IMR-90 (cell line): ENCODE data around the gene CCDC185. TPM values are rescaled to one million over a fixed set of nuclear protein-coding genes. Genes with fewer than 3 reads are reported as not detected.

ENCODE experiments used
- ATAC-seq: fragments of 200-7000 bp; cut with Tn5 transposase; 2 replicates; pipeline ENCODE4 v1.9.1; 2020; ENCODE audit warnings: low read depth, mild to moderate bottlenecking, moderate library complexity
- BruUV-seq: library from RNA; stranded (reverse); fragments of 400-500 nt; replicated peaks from 2 replicates; lab custom pipeline; 2021; lab: Mats Ljungman, UMichigan
- CTCF ChIA-PET: fragments of 300-600 bp; formaldehyde crosslinking; extraction: SDS; loops from one replicate; lab custom pipeline; 2021; ENCODE audit warnings: antibody characterized with exemption; lab: Yijun Ruan, JAX
- POLR2A ChIA-PET: fragments of 300-600 bp; sonication (Branson Sonifier 250); formaldehyde crosslinking; loops from one replicate; lab custom pipeline; 2022; ENCODE audit warnings: antibody characterized with exemption; ENCODE audit not compliant: unreplicated experiment; lab: Charles Lee
- DNase-seq: peaks from one replicate; pipeline ENCODE4 v3.0.0; 2013
- H2AFZ ChIP-seq: replicated peaks from 2 replicates; pipeline ENCODE3; 2013; ENCODE audit warnings: low read length, mild to moderate bottlenecking; ENCODE audit not compliant: poor library complexity
- H2AK5ac ChIP-seq: 2 replicates; pipeline ENCODE4 v1.6.1; 2013; ENCODE audit warnings: low read depth, low read length, inconsistent platforms
- H2AK9ac ChIP-seq: replicated peaks from 2 replicates; pipeline ENCODE3; 2013; ENCODE audit warnings: mild to moderate bottlenecking, low read depth, low read length, moderate library complexity; ENCODE audit not compliant: poor library complexity
- H2BK120ac ChIP-seq: 2 replicates; pipeline ENCODE4 v1.6.1; 2013; ENCODE audit warnings: low read depth, low read length, inconsistent platforms
- H2BK15ac ChIP-seq: 3 replicates; pipeline ENCODE4 v1.6.1; 2013; ENCODE audit warnings: low read depth, low read length, inconsistent platforms
- H2BK20ac ChIP-seq: 2 replicates; pipeline ENCODE4 v1.6.1; 2013; ENCODE audit warnings: low read depth, mild to moderate bottlenecking, inconsistent platforms, low read length, moderate library complexity
- H2BK5ac ChIP-seq: 2 replicates; pipeline ENCODE4 v1.6.1; 2013; ENCODE audit warnings: mild to moderate bottlenecking, low read depth, low read length, inconsistent platforms; ENCODE audit not compliant: poor library complexity, severe bottlenecking
- H3K14ac ChIP-seq: replicated peaks from 2 replicates; pipeline ENCODE4 v1.6.1; 2013; ENCODE audit warnings: low read depth, low read length, inconsistent platforms
- H3K18ac ChIP-seq: 2 replicates; pipeline ENCODE4 v1.6.1; 2013; ENCODE audit warnings: low read depth, low read length, control low read depth
- H3K23ac ChIP-seq: 2 replicates; pipeline ENCODE4 v1.6.1; 2013; ENCODE audit warnings: low read depth, low read length, inconsistent platforms
- H3K27ac ChIP-seq: 2 replicates; pipeline ENCODE4 v1.5.1; 2013; ENCODE audit warnings: mild to moderate bottlenecking, control low read depth, low read length; ENCODE audit not compliant: insufficient read depth
- H3K27me3 ChIP-seq: 2 replicates; pipeline ENCODE4 v1.6.1; 2013; ENCODE audit warnings: low read length; ENCODE audit not compliant: control insufficient read depth, insufficient read depth
- H3K36me3 ChIP-seq: 2 replicates; pipeline ENCODE4 v1.6.1; 2013; ENCODE audit warnings: low read length, mixed read lengths; ENCODE audit not compliant: control insufficient read depth, insufficient read depth
- H3K4ac ChIP-seq: 2 replicates; pipeline ENCODE4 v1.6.1; 2013; ENCODE audit warnings: low read depth, low read length, inconsistent platforms
- H3K4me1 ChIP-seq: 2 replicates; pipeline ENCODE4 v1.6.1; 2013; ENCODE audit warnings: low read length, mixed read lengths; ENCODE audit not compliant: control insufficient read depth, insufficient read depth
- H3K4me2 ChIP-seq: 2 replicates; pipeline ENCODE4 v1.6.1; 2013; ENCODE audit warnings: low read depth, mild to moderate bottlenecking, control low read depth, low read length, moderate library complexity
- H3K4me3 ChIP-seq: 2 replicates; pipeline ENCODE4 v1.5.1; 2013; ENCODE audit warnings: low read depth, mild to moderate bottlenecking, control low read depth, low read length, moderate library complexity; ENCODE audit not compliant: insufficient read depth
- H3K56ac ChIP-seq: 2 replicates; pipeline ENCODE4 v1.6.1; 2013; ENCODE audit warnings: low read length, inconsistent platforms; ENCODE audit not compliant: insufficient read depth; ENCODE audit errors: extremely low read depth
- H3K79me1 ChIP-seq, 2 experiments: 2 replicates each; pipeline ENCODE4 v1.6.1; 2013; ENCODE audit warnings: low read length in 2 of 2, inconsistent platforms in 1 of 2, low read depth in 1 of 2
- H3K9ac ChIP-seq: 2 replicates; pipeline ENCODE4 v1.6.1; 2013; ENCODE audit warnings: low read depth, low read length, control low read depth
- H3K9me1 ChIP-seq: 2 replicates; pipeline ENCODE4 v1.6.1; 2013; ENCODE audit warnings: low read length, inconsistent platforms; ENCODE audit not compliant: insufficient read depth
- H3K9me3 ChIP-seq: 2 replicates; pipeline ENCODE4 v1.6.1; 2013; ENCODE audit warnings: low read length; ENCODE audit not compliant: control insufficient read depth, insufficient read depth
- H4K20me1 ChIP-seq: 2 replicates; pipeline ENCODE4 v1.6.1; 2013; ENCODE audit warnings: low read length, inconsistent platforms; ENCODE audit not compliant: insufficient read depth
- H4K5ac ChIP-seq: 2 replicates; pipeline ENCODE4 v1.6.1; 2013; ENCODE audit warnings: mild to moderate bottlenecking, low read depth, low read length, control low read depth
- H4K8ac ChIP-seq, 2 experiments: 2 replicates each; pipeline ENCODE4 v1.6.1; 2013; ENCODE audit warnings: low read depth in 2 of 2, low read length in 2 of 2, control low read depth in 1 of 2, inconsistent platforms in 1 of 2
- H4K91ac ChIP-seq: 2 replicates; pipeline ENCODE4 v1.6.1; 2013; ENCODE audit warnings: low read depth, low read length, inconsistent platforms; ENCODE audit not compliant: insufficient read depth
- CEBPB ChIP-seq: IDR thresholded peaks from 2 replicates; pipeline ENCODE4 v1.6.1; 2012; ENCODE audit warnings: low read depth, low read length, improper control_type of control experiment
- CHD1 ChIP-seq: IDR thresholded peaks from 2 replicates; pipeline ENCODE4 v1.6.1; 2012; ENCODE audit warnings: low read depth, low read length, improper control_type of control experiment
- ELK1 ChIP-seq: fragments of 150-350 bp; IDR thresholded peaks from 2 replicates; pipeline ENCODE4 v1.6.1; 2016; ENCODE audit warnings: low read depth, mild to moderate bottlenecking, low read length, moderate library complexity, borderline replicate concordance
- MAFK ChIP-seq: IDR thresholded peaks from 2 replicates; pipeline ENCODE4 v1.6.1; 2012; ENCODE audit warnings: low read depth, low read length, improper control_type of control experiment
- MAZ ChIP-seq: IDR thresholded peaks from 2 replicates; pipeline ENCODE4 v1.6.1; 2012; ENCODE audit warnings: low read depth, mild to moderate bottlenecking, low read length, improper control_type of control experiment, moderate library complexity, borderline replicate concordance
- RFX5 ChIP-seq: IDR thresholded peaks from 2 replicates; pipeline ENCODE4 v1.8.0; 2012; ENCODE audit warnings: low read depth, mild to moderate bottlenecking, low read length, moderate library complexity
- SMC3 ChIP-seq: fragments of 150-350 bp; IDR thresholded peaks from 2 replicates; pipeline ENCODE4 v1.6.1; 2016; ENCODE audit warnings: low read depth, mild to moderate bottlenecking, antibody characterized with exemption, low read length, moderate library complexity
- WGBS, 2 experiments: methylation state at CpG; one replicate each; pipeline versions ENCODE4 v1.1.5 to v1.1.7; 2013; ENCODE audit warnings: missing lambda C conversion rate in 2 of 2; ENCODE audit not compliant: insufficient read length in 1 of 2; ENCODE audit errors: extremely low coverage in 2 of 2; 5-methylcytosine and 5-hydroxymethylcytosine counted together
- dilution Hi-C: fragments of 300-500 bp; cut with HindIII; formaldehyde crosslinking; loops from one replicate; pipeline ENCODE4 v1.14.3; 2018; ENCODE audit warnings: low sequenced_read_pairs; ENCODE audit not compliant: unreplicated experiment
- in situ Hi-C: fragments of 300-500 bp; cut with MboI; formaldehyde crosslinking; loops from 3 replicates; pipeline ENCODE4 v1.14.3; 2019; ENCODE audit warnings: low sequenced_read_pairs, inconsistent platforms, mixed read lengths
- intact Hi-C: fragments of 100-400 bp; cut with micrococcal nuclease; formaldehyde crosslinking; loops from 2 replicates; pipeline ENCODE4 v1.10.0; 2022
- polyA plus RNA-seq, 3 experiments: library from polyadenylated mRNA; depleted of rRNA; stranded (reverse); fragments of >200 nt; gene quantifications; 2 replicates each; pipeline ENCODE4 v1.2.3, GENCODE V29; 2012; ENCODE audit warnings: low replicate concordance in 1 of 3
- total RNA-seq: library from RNA; depleted of rRNA; stranded (reverse); fragments of >200 nt; gene quantifications from 2 replicates; pipeline ENCODE4 v1.2.3, GENCODE V29; 2012
- TF ChIP-seq, protein P1 (sequence below): conservative IDR thresholded peaks from 2 replicates; pipeline ENCODE4 v1.5.1; 2012; ENCODE audit warnings: mild to moderate bottlenecking, low read depth, low read length, improper control_type of control experiment

CCDC185 gene
- total and polyA plus RNA-seq, 2 of the 4 experiments (the other 2 are of a cell fraction) = not detected

DNA sequence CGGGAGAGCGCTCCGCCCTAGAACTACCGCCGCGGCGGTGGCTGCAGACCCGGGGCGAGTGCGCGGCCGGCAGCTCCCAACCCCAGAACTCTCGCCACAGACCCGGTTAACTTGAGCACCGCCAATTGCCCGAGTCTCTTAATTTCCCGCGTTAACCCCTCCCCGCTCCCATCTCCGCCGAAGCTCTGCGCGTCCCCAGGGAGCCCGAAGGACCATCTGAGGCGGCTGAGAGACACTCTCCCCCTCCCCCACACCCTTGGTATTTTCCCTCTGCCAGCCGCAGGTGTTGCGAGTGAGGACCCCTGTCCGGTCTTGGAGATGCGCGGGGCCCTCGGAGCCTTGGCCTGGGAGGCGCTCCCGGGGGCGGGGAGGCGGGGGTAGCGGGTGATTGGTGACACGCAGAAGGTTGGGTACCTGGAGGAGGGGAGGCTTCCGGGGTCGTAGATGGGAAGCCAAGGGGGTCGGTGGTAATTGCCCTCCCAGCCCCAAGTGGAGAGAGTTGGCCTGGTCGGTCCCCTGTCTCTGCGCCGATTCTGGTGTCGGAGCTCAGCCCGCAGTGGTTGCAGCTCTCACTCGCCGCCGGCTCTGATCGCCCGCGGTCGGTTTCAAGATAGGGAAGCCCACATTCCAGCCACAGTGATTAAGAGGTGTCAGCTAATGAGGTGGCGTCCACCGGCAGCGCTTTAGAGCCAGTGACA, 28.4 kb upstream of the CCDC185 start:
- ATAC-seq = no peak
- H3K4me1 ChIP-seq = peaks cover 3% of the 10 kb centered on the region; the same call in 1 of the 2 replicates
- no peak overlapping the region for H3K4me2 ChIP-seq
- H3K79me1 ChIP-seq = no peaks in the 10 kb centered on the region
- no peak overlapping the region for H4K5ac ChIP-seq
- no peak overlapping the region for H3K23ac ChIP-seq
- BruUV-seq = no TSS peak
- H2AFZ ChIP-seq = peak overlapping the region; percentile 43
- no peak overlapping the region for H3K27ac ChIP-seq
- no peak overlapping the region for H2BK5ac ChIP-seq
- in situ Hi-C loops (no loop called here), intact Hi-C loops (no loop called here), dilution Hi-C loops (no loop called here)
- POLR2A ChIA-PET = no interaction called here
- no peak overlapping the region for H3K4ac ChIP-seq
- no peak overlapping the region for H4K8ac ChIP-seq
- H4K91ac ChIP-seq = no peak overlapping the region
- no peaks in the 10 kb centered on the region for H3K9me1 ChIP-seq
- H3K27me3 ChIP-seq = peaks cover 49% of the 10 kb centered on the region
- CTCF ChIA-PET = interaction anchor here (1.2 kb wide), 1 partner anchor 231 kb away, joined by 5 read pairs; no protein-coding TSS in a partner anchor
- no peak overlapping the region; the same call in 1 of the 2 replicates for H3K4me3 ChIP-seq
- TF ChIP-seq CHD1 (no peak), ELK1 (no peak), MAFK (no peak), SMC3 (no peak), CEBPB (no peak), MAZ (no peak), RFX5 (no peak)
- TF ChIP-seq, protein P1, sequence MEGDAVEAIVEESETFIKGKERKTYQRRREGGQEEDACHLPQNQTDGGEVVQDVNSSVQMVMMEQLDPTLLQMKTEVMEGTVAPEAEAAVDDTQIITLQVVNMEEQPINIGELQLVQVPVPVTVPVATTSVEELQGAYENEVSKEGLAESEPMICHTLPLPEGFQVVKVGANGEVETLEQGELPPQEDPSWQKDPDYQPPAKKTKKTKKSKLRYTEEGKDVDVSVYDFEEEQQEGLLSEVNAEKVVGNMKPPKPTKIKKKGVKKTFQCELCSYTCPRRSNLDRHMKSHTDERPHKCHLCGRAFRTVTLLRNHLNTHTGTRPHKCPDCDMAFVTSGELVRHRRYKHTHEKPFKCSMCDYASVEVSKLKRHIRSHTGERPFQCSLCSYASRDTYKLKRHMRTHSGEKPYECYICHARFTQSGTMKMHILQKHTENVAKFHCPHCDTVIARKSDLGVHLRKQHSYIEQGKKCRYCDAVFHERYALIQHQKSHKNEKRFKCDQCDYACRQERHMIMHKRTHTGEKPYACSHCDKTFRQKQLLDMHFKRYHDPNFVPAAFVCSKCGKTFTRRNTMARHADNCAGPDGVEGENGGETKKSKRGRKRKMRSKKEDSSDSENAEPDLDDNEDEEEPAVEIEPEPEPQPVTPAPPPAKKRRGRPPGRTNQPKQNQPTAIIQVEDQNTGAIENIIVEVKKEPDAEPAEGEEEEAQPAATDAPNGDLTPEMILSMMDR = no peak
- H2BK20ac ChIP-seq = no peak overlapping the region
- no peak overlapping the region for H2AK5ac ChIP-seq
- no peaks in the 10 kb centered on the region for H3K36me3 ChIP-seq
- 4% methylated on average over 5 of the region's 55 CpGs; no CpG with 5 or more reads in 1 of the 2 experiments for WGBS, 2 experiments
- H2BK15ac ChIP-seq = no peak overlapping the region
- H3K9me3 ChIP-seq = 0 out of 2 replicates have a peak, but pooled peaks cover 2% of the 10 kb centered on the region
- no peak overlapping the region for H3K14ac ChIP-seq
- no peaks in the 10 kb centered on the region for H4K20me1 ChIP-seq
- no peak overlapping the region for H3K18ac ChIP-seq
- no peak overlapping the region for H3K56ac ChIP-seq
- H2BK120ac ChIP-seq = no peak overlapping the region
- H2AK9ac ChIP-seq = peak overlapping the region; percentile 55
- DNase-seq = no peak
- no peak overlapping the region for H3K9ac ChIP-seq
